GM18873 (cell line): ENCODE data around the gene CNOT3.

ENCODE experiments used
- ATAC-seq: cut with Tn5 transposase; IDR thresholded peaks from one replicate; pipeline ENCODE4 v1.9.1; 2021; ENCODE audit warnings: mild to moderate bottlenecking, moderate library complexity, moderate number of reproducible peaks; ENCODE audit not compliant: unreplicated experiment, low FRiP score

CNOT3 gene

DNA sequence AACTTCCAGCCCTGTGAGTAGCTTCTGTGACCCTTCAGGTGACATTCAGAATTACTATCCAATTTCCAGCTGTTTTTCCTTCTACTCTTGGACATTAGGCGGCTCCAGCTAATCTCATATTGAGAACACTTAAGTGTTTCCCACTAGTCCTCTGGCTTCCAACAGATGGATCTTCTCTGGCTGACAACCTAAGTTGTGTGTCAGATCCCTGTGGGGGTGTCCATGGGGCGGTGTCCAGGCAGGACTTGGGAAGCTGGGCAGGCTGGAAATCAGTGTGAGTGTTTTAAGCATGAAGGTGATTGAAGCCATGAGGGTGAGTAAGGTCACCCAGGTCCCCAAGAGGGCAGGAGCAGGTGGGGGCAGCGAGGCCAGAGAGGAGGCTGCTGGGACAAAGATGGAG, 10.1 kb downstream of the CNOT3 start:
- no peak for ATAC-seq

DNA sequence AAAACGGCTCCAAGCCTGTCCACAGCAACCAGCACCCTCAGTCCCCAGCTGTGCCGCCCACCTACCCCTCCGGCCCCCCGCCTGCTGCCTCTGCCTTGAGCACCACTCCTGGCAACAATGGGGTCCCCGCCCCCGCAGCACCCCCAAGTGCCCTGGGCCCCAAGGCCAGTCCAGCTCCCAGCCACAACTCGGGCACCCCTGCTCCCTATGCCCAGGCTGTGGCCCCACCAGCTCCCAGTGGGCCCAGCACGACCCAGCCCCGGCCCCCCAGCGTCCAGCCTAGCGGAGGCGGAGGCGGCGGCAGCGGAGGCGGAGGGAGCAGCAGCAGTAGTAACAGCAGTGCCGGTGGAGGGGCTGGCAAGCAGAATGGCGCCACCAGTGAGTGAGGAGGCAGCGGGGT, 10.6 kb downstream of the CNOT3 start:
- ATAC-seq, result no peak

DNA sequence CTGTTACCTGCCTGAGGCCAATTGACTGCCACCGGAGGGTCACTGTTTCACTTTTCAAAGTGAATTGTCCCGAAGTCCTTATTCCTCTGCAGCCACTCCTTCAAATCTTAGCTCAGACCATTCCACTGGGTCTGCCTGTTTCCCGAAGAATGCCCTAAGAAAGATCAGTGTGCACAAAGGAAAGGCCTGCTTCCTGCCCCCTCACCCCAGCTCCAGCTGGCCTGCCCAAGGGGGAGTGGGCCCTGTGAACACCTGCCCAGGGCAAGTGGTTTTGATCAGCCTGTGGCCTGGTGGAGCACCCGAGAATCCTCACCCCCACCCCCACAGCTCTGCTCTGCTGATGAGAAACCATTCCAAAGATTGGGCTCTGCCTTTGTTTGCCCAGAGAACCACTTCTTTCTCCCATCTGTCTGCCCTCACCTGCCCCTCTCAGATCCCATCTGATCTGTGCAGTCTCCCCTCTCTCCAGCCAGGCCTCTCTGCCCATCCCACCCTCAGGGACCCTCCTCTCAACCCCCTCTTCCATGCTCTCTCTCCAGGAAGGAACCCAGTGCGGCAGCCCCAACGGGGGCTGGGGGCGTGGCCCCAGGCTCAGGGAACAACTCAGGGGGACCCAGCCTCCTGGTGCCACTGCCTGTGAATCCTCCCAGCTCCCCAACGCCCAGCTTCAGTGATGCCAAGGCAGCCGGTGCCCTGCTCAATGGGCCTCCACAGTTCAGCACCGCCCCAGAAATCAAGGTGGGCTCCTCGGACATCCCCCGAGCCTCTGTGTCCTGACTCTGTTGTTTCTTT, 11.7 kb downstream of the CNOT3 start:
- ATAC-seq, result no peak

DNA sequence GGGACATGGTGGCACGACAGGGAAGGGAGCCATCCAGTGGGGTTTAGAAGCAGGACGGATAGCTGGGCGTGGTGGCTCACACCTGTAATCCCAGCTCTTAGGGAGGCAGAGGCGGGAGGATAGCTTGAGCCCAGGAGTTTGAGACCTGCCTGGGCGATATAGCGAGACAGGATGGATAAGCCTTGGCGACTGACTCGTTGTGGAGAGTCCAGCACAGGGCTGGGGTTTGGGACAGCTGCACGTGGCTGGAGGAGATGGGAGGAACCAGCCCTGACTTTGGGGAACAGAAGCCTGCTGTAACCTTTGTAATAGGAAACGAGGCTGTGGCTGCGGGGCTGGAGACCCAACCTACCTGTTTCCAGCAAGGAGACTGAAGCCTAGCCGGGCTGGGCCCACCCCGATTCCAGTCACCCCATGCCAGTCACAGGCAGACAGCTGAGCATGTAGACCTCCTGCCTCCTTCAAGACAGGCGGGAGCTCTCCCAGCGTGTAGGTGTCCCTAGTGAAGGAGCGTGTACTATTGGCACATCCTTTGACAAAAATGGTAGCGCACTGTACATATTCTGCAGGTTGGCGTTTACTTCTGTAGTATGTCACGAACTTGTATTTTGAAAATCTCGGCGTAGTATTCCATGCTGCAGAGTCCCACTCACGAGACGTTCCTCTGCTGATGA, 13.9 kb downstream of the CNOT3 start:
- no peak for ATAC-seq

DNA sequence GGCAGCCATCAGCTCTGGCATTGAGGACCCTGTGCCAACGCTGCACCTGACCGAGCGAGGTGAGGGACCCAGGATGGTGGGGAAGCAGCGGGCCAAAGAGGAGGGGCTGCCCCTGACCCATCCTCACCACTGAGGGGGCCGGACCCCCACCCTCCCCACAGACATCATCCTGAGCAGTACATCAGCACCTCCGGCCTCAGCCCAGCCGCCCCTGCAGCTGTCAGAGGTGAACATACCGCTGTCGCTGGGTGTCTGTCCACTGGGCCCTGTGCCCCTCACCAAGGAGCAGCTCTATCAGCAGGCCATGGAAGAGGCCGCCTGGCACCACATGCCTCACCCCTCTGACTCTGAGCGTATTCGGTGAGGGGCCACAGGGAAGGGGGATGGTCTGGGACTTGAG, 14.7 kb downstream of the CNOT3 start:
- ATAC-seq, result no peak

DNA sequence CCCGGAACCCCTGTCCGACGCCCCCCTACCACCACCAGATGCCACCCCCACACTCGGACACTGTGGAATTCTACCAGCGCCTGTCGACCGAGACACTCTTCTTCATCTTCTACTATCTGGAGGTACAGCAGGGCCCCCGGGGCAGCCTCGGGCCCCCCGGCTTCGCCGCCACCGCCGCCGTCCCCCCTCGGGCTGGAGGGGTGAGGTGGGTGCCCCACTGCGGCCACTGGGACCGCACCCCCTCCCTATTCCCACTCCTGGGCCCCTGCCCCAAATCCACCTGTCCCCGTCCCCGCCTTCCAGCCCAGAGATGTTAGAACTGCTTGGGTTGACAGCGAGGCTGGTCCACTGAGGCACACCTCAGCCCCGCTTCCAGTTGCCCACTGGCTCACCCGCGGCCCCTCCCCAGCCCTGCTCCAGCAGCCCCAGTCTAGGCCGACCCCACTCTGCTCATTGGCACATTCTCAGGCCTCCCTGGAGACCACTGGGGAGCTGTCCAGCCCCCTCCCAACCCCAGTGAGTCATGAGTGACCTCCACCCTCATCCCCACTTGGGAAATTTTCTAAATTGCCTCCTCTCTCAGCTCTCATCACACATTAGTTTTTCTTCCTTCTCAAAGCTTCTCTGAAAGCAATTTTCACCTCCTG, 15.4 kb downstream of the CNOT3 start:
- no peak for ATAC-seq

DNA sequence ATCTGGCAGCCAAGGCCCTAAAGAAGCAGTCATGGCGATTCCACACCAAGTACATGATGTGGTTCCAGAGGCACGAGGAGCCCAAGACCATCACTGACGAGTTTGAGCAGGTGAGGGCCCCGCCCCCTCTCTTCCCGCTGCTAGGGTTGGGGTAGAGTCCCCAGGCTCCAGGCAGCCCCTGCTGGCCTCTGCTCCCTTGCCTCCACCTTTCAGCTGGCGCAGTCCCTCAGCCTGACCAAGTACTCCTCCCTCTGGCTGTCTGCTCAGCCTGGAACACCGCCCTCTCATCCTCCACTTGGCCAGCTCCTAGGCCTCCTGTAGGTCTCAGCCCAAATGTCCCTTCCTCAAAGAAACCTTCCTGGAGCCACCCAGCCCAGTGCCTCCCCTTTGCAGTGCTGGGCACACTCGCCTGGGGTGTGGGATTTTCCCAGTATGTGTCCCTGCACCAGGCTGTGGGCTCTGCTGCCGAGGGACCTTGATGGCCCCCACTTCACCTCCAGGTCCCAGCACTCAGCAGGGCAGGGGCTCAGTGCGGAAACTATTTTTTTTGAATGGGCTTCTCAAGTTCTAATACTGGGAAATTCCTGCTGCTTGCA, 16.3 kb downstream of the CNOT3 start:
- ATAC-seq, result no peak

DNA sequence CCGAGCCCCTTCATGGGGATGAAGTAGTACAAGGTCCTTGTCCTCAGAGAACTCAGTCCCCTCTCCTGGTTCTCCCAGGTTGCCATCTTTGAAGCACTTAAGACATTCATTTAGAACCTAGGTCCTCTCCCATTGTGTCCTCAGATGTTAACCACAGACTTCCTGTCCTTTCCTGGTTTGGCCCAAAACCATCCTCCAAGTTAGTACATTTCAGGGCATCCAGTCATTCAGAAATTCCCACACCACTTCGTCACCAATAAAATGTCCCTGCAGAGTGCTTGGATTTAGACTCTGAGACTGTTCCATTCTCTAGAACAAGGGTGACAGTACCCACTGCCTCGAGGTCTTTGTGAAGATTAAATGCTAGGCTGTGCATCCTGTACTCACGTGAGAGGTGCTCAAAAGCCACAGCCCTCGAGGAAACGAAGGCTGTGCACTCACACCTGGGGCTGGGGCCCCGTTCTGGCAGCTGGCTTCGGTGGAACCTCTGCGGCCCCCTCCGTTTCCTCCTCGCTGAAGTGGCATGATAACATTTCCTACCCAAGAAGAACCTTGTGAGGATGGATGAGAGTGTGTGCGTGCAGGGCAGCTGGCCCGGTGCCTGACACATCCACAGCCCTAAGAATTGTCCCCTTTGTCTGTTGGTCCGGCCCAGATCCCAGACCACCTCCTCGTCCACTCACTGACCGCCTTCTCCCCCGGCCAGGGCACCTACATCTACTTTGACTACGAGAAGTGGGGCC, 17.2 kb downstream of the CNOT3 start:
- no peak for ATAC-seq

DNA sequence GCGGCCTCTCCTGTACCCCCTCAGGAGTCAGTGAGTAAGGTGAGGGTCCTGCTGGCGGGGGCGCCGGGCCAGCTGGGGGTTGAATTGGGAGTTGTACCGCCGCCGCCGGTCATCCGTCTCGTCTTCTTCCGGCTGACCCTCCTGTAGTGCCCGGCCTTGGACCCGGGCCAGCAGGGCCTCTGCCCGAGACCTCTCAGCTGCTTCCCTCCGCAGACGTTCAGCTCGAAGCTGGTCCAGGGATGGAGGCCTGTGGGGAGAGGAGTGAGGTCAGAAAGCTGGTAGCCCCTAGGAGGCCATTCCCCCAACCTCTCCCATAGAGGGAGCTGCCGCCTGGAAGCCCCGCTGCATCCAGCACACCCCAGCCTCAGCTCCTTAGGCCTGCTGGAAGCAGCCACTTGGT, 18.1 kb downstream of the CNOT3 start:
- no peak for ATAC-seq

DNA sequence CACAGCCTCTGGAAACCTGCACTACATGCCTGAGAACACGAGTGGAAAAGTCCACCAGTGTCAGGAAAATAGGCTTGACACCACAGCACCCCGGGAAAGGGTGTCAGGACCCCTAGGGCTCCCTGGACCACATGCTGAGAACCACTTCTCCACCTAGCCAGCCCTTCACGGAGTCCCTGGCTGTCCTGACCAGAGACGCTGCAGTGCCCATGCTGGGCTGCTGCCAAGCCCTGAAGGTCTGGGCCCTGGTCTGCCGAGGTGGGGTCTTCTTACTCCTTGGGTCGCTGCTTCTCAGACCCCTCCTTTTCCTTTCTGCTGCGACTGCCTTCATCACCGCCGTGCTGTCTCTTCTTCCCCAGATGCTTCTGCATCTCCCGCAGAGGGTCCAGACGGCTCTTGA, 18.9 kb downstream of the CNOT3 start:
- no peak for ATAC-seq

DNA sequence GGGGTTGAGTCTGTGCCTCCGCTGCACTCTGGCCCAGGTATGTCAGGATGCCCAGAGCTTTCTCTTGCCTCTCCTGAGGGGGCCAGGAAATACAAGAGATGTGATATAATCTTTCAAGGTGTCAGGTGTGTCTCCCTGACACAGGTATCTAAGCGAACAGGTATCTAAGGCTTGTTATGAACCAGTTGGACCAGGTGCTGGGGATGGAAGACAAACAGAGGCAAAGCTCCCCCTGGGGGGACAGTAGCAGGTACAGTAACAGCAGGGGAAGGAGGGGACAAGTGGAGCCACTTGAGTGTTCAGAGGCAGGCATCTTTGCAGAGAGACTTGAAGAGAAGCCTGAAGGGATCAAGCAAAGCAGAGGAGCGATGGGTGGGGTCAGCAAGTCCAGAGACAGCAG, 19.4 kb downstream of the CNOT3 start:
- no peak for ATAC-seq

DNA sequence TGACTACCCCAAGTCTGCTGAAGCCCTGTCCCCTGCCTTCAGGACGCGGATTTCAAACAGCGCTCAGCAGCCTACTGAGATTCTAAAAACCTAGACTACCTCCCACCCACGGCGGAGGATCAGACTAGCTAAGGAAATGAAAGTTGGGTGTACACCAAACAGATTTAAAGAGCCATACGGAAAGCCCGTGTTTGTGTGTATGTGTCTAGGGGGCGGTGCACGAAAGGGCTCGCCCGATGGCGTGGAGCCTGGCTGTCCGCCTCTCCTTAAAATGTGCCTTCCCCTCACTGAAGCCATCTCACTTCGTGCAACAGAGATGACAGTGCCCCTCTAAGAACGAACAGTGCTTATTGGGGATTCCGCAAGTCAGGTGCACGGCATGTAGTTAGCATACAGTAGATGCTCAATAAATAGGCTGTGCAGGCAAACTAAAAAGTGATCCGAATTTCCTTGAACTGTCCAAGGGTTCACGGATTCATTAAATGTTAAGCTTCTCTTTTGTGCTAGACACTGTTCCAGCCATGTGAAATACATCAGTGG, 21.3 kb downstream of the CNOT3 start:
- peak; percentile 0 for ATAC-seq

DNA sequence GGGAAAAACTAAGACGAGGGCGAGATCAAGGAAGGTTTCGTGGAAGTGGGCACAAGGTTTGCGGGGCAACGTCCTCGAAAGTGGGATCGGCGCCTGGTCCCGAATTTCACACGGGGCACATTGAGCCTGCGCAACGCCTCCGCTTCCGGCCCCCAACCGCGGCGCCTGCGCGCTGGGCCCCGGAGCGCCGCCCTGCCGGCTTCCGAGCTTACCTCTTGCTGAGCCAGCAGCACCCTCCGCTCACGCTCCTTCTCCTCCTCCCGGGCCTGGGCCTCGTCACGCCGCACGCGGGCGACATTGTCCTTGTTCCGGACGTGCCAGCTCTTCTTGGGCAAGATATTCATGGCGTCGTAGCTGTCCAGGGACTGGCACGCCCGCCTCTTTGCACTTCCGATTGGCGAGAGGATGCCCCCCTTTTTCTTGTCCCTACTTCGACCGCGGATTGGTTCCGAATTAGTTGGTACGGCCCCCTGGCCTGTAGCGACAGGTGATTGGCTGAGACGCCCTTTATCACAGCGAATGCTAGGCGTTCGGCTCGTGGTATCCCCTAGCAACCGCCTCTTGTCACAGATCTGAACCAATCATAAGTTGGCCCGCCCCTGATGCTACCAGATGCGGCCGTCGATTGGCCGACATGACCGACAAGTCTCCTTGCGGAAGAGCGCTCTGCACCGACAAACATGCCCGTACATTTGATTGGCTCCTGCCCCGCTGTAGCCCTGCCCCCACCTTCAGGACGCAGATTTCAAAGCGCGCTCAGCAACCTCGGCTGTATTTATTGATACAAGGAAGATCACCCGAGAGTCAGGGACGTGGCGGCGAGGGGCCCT, 22.0 kb downstream of the CNOT3 start, which contains the start of gene LENG1:
TSS of gene LENG1 (minus strand) at position 370 of the 830 bp plus-strand sequence. CDS start at position 344, 26 bp downstream.
- ATAC-seq, result peak; percentile 94

DNA sequence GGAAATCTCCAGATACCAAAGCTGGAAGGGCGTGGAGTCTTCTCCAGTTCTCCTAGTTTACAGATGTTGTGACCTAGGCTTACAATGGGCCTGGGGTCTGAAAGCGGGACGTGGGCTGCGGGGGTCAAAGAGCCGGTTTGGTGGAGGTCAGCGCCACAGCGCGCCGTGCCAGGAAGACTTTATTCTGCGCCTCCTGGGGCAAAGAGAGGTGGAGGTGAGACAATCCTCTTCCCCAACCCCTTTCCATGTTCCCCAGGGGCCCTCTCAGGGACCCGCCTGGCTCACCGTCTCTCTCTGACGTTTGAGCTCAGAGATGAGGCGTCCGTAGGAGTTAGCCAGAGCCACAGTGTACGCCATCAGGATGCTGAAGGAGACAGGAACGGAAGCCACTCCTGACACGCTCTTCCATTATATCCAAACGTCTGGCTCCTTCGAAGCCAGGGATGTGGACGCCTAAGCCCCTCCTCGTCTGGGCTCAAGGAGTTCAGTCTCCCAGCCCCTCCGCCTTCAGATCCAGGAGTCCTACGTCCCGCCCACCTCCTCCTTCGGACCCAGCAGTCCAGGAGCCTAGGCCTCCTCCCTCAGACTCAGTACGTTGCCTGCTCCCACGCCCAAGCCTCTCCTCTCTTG, 22.7 kb downstream of the CNOT3 start:
- no peak for ATAC-seq

DNA sequence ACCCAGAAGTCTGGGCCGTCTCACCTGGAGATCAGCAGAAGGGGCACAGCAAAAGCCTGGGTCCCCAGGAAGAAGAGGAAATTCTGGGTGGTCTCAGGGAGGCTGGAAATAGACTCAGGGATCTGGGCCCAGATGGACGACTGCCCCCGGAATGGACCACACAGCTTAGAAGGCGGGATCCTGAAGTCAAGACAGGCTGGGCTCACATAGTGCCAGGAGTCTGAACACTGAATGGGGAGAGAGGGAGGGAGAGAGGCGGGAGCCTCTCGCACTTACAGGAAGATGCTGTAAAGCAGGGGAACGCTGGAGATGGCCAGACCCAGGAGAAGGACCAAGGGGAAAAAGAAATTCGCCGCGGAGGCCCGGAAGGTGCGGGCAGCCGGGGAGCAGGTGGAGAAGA, 23.3 kb downstream of the CNOT3 start:
- no peak for ATAC-seq

DNA sequence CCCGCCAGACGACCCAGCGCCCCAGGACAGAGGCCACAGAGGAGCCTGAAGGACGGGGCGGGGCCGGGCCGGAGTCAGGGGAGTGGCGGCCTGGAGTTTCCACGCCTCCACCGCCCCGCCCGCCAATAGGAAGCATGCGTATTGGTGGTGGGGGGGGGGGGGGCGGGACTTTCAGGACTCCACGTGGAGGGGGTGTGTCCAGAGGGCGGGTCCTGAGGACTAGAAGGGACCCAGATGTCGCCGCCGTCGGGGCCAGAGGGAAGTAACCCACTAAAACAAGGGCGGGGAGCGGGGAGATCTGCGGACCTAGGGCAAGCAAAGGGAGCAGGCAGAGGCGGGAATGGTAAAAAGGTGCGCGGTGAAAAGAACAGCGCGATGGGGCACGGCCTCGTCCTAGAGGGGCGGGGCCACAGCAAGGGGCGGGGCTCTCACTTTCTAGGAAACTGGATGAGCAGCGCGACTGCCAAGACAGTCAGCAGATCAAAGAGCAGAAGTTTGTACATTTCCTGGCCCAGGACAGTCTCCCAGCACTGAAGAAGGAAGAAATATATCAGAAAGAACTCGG, 24.8 kb downstream of the CNOT3 start:
- no peak for ATAC-seq

DNA sequence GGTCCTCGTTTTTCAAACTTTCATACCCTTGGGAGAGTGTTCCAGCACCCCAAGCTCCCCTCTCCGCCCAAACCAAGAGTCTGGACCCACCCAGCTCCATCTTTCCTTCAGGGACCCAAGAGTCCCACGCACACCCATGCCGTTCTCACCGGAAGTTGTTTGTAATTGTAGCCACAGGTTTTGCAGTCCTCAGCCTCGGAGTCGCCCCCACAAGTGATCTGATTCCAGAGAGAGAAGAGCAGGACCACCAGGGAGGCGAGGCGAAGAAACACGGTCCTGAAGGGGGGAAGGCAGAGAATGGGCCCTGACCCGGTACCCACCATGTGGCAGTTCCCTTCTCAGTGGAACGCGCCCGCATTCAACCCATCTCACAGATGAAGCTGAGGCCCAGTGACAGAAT, 25.3 kb downstream of the CNOT3 start:
- ATAC-seq, result no peak

DNA sequence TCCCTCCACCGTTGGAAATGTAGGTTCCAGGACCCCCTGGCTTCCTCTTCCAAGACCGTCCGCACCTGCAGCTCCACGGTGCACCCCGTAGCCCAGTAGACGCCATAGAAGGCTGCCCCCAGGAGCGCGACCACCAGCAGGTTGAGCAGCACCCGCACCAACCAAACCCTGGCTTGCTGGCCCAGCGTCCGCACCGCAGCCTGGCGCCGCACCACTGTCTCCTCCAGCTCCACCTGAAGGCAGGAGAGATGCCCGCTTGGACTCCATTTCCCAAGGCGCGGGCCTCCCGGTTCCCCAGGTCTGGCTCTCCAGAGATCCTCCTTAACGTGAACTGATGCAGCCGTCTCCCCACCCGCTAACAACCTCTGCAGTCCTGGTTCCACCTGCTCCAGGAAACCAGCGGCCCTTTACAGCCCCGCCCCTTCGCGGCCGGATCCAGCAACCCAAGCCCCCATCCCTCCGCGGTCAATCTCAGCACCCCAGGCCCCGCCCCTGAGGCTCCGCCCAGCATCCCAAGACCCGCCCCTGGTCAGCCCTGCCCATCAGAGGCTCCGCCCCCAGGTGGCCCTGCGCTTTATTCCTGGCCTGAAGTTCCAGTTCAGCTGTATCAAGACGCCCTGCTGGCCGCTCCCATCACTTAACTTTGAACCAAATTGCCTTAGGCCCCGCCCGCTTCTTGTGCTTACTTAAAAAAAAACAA, 27.0 kb downstream of the CNOT3 start:
- no peak for ATAC-seq
